KMS-11 (cell line): Measurements from ENCODE around the gene NUP93.
A peak's percentile ranks its signal among the peaks of the same experiment; 100 is the strongest.

Experiments used
- H2AFZ ChIP-seq: fragments of 200-600 bp; sonication (generic); 2 replicates; pipeline ENCODE4 v1.6.1; 2016; ENCODE audit warnings: antibody characterized with exemption, mixed run types, low read depth
- H3K27ac ChIP-seq: fragments of 200-600 bp; sonication (generic); 2 replicates; pipeline ENCODE4 v1.6.1; 2016; ENCODE audit warnings: mild to moderate bottlenecking, mixed run types
- H3K27me3 ChIP-seq: fragments of 200-600 bp; sonication (generic); 2 replicates; pipeline ENCODE4 v1.6.1; 2017; ENCODE audit warnings: mild to moderate bottlenecking, low read depth, mixed run types, moderate library complexity; ENCODE audit not compliant: insufficient read depth
- H3K36me3 ChIP-seq: fragments of 200-600 bp; sonication (generic); 2 replicates; pipeline ENCODE4 v1.6.1; 2017; ENCODE audit warnings: mild to moderate bottlenecking, mixed run types; ENCODE audit not compliant: insufficient read depth
- H3K4me1 ChIP-seq: fragments of 200-600 bp; sonication (generic); 2 replicates; pipeline ENCODE4 v1.6.1; 2016; ENCODE audit warnings: mild to moderate bottlenecking, low read depth, mixed run types; ENCODE audit not compliant: poor library complexity, severe bottlenecking
- H3K4me2 ChIP-seq: fragments of 200-600 bp; sonication (generic); 2 replicates; pipeline ENCODE4 v1.7.0; 2016; ENCODE audit warnings: mild to moderate bottlenecking, mixed run types
- H3K4me3 ChIP-seq: fragments of 200-600 bp; sonication (generic); IDR thresholded peaks from 2 replicates; pipeline ENCODE4 v1.6.1; 2017; ENCODE audit warnings: low read depth, low read length, mixed read lengths; ENCODE audit not compliant: insufficient read depth
- H3K79me2 ChIP-seq: fragments of 200-600 bp; sonication (generic); 2 replicates; pipeline ENCODE4 v1.6.1; 2016; ENCODE audit warnings: low read depth, mixed run types; ENCODE audit not compliant: insufficient read depth
- H3K9ac ChIP-seq: fragments of 200-600 bp; sonication (generic); 2 replicates; pipeline ENCODE4 v1.6.1; 2016; ENCODE audit warnings: mild to moderate bottlenecking, mixed run types
- H4K20me1 ChIP-seq: fragments of 200-600 bp; sonication (generic); 2 replicates; pipeline ENCODE4 v1.6.1; 2016; ENCODE audit warnings: mild to moderate bottlenecking, mixed run types; ENCODE audit not compliant: insufficient read depth
- CTCF ChIP-seq: fragments of 200-600 bp; sonication (generic); conservative IDR thresholded peaks from 2 replicates; pipeline ENCODE4 v1.6.1; 2017; ENCODE audit warnings: low read depth, mild to moderate bottlenecking, antibody characterized with exemption, low read length, moderate library complexity, mixed read lengths

NUP93 gene

GRCh38 chr16:56823081-56823733 is 93.3 kb downstream of the NUP93 start:
- no peaks in the 10 kb centered on the region for H3K36me3 ChIP-seq
- no peak overlapping the region for H3K27ac ChIP-seq
- H3K4me2 ChIP-seq, result no peak overlapping the region
- TF ChIP-seq CTCF, result no peak
- H3K4me3 ChIP-seq, result no peak overlapping the region
- peaks cover 5% of the 10 kb centered on the region for H3K4me1 ChIP-seq
- H4K20me1 ChIP-seq, result no peaks in the 10 kb centered on the region
- H3K27me3 ChIP-seq, result no peaks in the 10 kb centered on the region
- no peak overlapping the region for H2AFZ ChIP-seq
- H3K79me2 ChIP-seq, result no peaks in the 10 kb centered on the region
- no peak overlapping the region for H3K9ac ChIP-seq

GRCh38 chr16:56824331-56824730 is 94.4 kb downstream of the NUP93 start:
- TF ChIP-seq CTCF, result no peak
- Histone ChIP-seq H3K79me2 (no peaks in the 10 kb centered on the region), H3K9ac (no peak overlapping the region), H3K4me1 (peaks cover 5% of the 10 kb centered on the region), H2AFZ (no peak overlapping the region), H3K36me3 (no peaks in the 10 kb centered on the region), H3K27me3 (no peaks in the 10 kb centered on the region), H3K4me3 (no peak overlapping the region), H4K20me1 (no peaks in the 10 kb centered on the region), H3K27ac (0 out of 2 replicates have a peak overlapping the region, but pooled peaks have one; percentile 8), H3K4me2 (no peak overlapping the region)

- H3K27me3 ChIP-seq, result no peaks in the 10 kb centered on the region
- no peak overlapping the region for H3K4me2 ChIP-seq
- H4K20me1 ChIP-seq, result no peaks in the 10 kb centered on the region
- H3K4me3 ChIP-seq, result no peak overlapping the region
- H3K36me3 ChIP-seq, result no peaks in the 10 kb centered on the region
- H3K79me2 ChIP-seq, result no peaks in the 10 kb centered on the region
- 0 out of 2 replicates have a peak overlapping the region, but pooled peaks have one; percentile 8 for H3K27ac ChIP-seq
- H3K4me1 ChIP-seq, result peaks cover 5% of the 10 kb centered on the region
- H3K9ac ChIP-seq, result no peak overlapping the region
- no peak for TF ChIP-seq CTCF
- no peak overlapping the region for H2AFZ ChIP-seq
Observed at GRCh38 chr16:56824804-56825203, 94.9 kb downstream of the NUP93 start.

- Histone ChIP-seq H3K4me2 (no peak overlapping the region), H3K9ac (no peak overlapping the region), H3K27ac (no peak overlapping the region), H3K79me2 (no peaks in the 10 kb centered on the region), H4K20me1 (no peaks in the 10 kb centered on the region), H3K4me3 (no peak overlapping the region), H3K4me1 (peaks cover 5% of the 10 kb centered on the region), H2AFZ (no peak overlapping the region), H3K27me3 (no peaks in the 10 kb centered on the region), H3K36me3 (no peaks in the 10 kb centered on the region)
- no peak for TF ChIP-seq CTCF
Observed at GRCh38 chr16:56825826-56826225, 95.9 kb downstream of the NUP93 start.
